HTR-8/SVneo (cell line): ENCODE data around the gene SLC22A23.

ENCODE experiments used
- DNase-seq: peaks from one replicate; pipeline ENCODE4 v3.0.0; 2011; ENCODE audit warnings: low spot score, mixed read lengths; ENCODE audit not compliant: insufficient read length
- FAIRE-seq: peaks from 2 replicates; lab custom pipeline; 2011; peaks lifted over from hg19 to GRCh38; lab: Jason Lieb, UNC

The SLC22A23 gene

GRCh38 chr6:3447005-3447404 lies 9.8 kb downstream of the SLC22A23 start:
- DNase-seq (no peak), FAIRE-seq (no peak)

GRCh38 chr6:3446184-3446583 lies 10.7 kb downstream of the SLC22A23 start:
- DNase-seq (no peak), FAIRE-seq (no peak)

- FAIRE-seq = no peak
- no peak for DNase-seq
These were observed 12.4 kb downstream of the SLC22A23 start for GRCh38 chr6:3444276-3445088.

GRCh38 chr6:3443221-3443515 lies 13.7 kb downstream of the SLC22A23 start:
- FAIRE-seq (no peak), DNase-seq (no peak)

- no peak for FAIRE-seq
- peak; percentile 46 for DNase-seq
These were observed 14.2 kb downstream of the SLC22A23 start for GRCh38 chr6:3442431-3443220.

- DNase-seq = no peak
- no peak for FAIRE-seq
These were observed 15.9 kb downstream of the SLC22A23 start for GRCh38 chr6:3440911-3441310.

GRCh38 chr6:3439961-3440360 lies 16.9 kb downstream of the SLC22A23 start:
- DNase-seq (no peak), FAIRE-seq (no peak)

- FAIRE-seq (no peak), DNase-seq (peak; percentile 48)
These were observed 18.4 kb downstream of the SLC22A23 start for GRCh38 chr6:3438190-3439167.

GRCh38 chr6:3433005-3433404 lies 23.8 kb downstream of the SLC22A23 start:
- FAIRE-seq (no peak), DNase-seq (no peak)

GRCh38 chr6:3432416-3432815 lies 24.4 kb downstream of the SLC22A23 start:
- FAIRE-seq = peak; percentile 40

GRCh38 chr6:3431994-3432393 lies 24.9 kb downstream of the SLC22A23 start:
- no peak for DNase-seq
- FAIRE-seq = no peak

More at GRCh38 chr6:3432416-3432815, 24.4 kb downstream of the SLC22A23 start:
- peak; percentile 40 for DNase-seq

- FAIRE-seq (no peak), DNase-seq (no peak)
These were observed 27.6 kb downstream of the SLC22A23 start for GRCh38 chr6:3429211-3429610.

- no peak for FAIRE-seq
These were observed 28.1 kb downstream of the SLC22A23 start for GRCh38 chr6:3428700-3429099.

GRCh38 chr6:3428247-3428646 lies 28.6 kb downstream of the SLC22A23 start:
- no peak for FAIRE-seq
- no peak for DNase-seq

More at GRCh38 chr6:3428700-3429099, 28.1 kb downstream of the SLC22A23 start:
- DNase-seq = no peak

- FAIRE-seq = no peak
These were observed 29.2 kb downstream of the SLC22A23 start for GRCh38 chr6:3427687-3428085.

GRCh38 chr6:3426927-3427686 lies 29.7 kb downstream of the SLC22A23 start:
- no peak for FAIRE-seq

More at GRCh38 chr6:3427687-3428085, 29.2 kb downstream of the SLC22A23 start:
- no peak for DNase-seq

GRCh38 chr6:3426091-3426926 lies 30.5 kb downstream of the SLC22A23 start:
- no peak for FAIRE-seq
- DNase-seq = no peak

More at GRCh38 chr6:3426927-3427686, 29.7 kb downstream of the SLC22A23 start:
- no peak for DNase-seq

GRCh38 chr6:3425574-3425973 lies 31.3 kb downstream of the SLC22A23 start:
- FAIRE-seq (no peak), DNase-seq (no peak)
